Activated naive CD4-positive, alpha-beta T cell treated with anti-CD3 and anti-CD28 coated beads, Interleukin-2, amount 10 ng/mL, durations not matched to agents 7 days and 5 days (primary cell): ENCODE data around the gene CNFN.

ENCODE experiments used
- CTCF ChIA-PET: fragments of 350-600 bp; sonication (Branson Sonifier 250); formaldehyde crosslinking; loops from one replicate; lab custom pipeline; 2021; ENCODE audit warnings: antibody characterized with exemption; lab: Charles Lee
- DNase-seq: peaks from one replicate; pipeline ENCODE4 v3.0.0-alpha.2; 2020
- H3K27ac Mint-ChIP-seq: one replicate; pipeline ENCODE4 v1.8.0; 2021; ENCODE audit warnings: mild to moderate bottlenecking, moderate library complexity, mixed read lengths
- H3K27me3 Mint-ChIP-seq: one replicate; pipeline ENCODE4 v1.8.0; 2021; ENCODE audit warnings: mild to moderate bottlenecking, mixed read lengths
- H3K36me3 Mint-ChIP-seq: one replicate; pipeline ENCODE4 v1.8.0; 2021; ENCODE audit warnings: mixed read lengths
- H3K4me1 Mint-ChIP-seq: one replicate; pipeline ENCODE4 v1.8.0; 2021; ENCODE audit warnings: mixed read lengths
- H3K4me3 Mint-ChIP-seq: one replicate; pipeline ENCODE4 v1.8.0; 2021; ENCODE audit warnings: mild to moderate bottlenecking, moderate library complexity, mixed read lengths
- H3K9me3 Mint-ChIP-seq: one replicate; pipeline ENCODE4 v1.8.0; 2021; ENCODE audit warnings: mixed read lengths

Gene CNFN

DNA sequence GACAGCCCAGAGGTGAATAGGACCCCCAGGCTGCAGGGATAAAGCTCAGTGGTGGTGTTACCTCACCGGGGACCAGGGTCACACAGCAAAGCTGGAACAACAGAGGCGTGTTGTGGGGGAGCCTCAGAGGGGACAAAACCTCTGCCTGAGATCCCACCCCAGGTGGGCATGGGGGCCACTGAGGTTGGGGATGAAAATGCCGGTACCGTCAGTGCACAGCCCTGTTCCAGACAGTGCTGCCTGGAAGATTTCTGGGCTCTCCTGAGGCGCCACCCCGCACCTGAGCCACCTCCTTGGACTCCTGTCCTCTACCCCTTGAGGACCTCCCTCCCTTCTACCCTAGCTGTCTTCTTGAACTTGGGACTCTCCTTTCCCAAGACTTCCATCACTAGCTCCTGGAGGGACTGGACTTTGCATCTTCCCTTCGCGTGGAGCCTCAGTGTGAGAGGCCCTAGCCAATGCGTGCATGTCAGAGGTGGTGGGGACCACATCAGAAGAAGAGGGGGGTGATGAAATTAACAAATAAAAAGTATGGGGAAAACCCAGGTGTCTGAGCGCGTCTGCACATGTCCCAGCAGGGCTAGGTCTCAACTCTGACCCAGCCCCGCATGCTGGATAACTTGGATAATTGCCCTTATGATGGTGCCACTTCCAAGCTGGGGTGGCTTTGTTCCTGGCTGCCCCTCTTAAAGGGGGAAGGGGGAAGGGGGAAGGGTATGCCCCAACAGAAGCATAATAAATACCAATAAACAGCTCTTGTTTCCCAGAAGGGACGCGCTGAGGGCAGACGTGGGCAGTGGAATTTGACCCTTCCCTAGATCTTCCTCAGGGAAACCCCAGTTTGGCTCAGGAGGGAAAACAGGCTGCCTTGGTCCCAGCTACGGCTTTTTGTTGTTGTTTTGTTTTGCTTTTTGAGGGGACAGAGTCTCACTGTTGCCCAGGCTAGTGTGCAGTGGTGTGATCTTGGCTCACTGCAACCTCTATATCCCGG, 11.6 kb downstream of the CNFN start:
- no peak for DNase-seq
- H3K27me3 Mint-ChIP-seq: peaks cover 49% of the 10 kb centered on the region

DNA sequence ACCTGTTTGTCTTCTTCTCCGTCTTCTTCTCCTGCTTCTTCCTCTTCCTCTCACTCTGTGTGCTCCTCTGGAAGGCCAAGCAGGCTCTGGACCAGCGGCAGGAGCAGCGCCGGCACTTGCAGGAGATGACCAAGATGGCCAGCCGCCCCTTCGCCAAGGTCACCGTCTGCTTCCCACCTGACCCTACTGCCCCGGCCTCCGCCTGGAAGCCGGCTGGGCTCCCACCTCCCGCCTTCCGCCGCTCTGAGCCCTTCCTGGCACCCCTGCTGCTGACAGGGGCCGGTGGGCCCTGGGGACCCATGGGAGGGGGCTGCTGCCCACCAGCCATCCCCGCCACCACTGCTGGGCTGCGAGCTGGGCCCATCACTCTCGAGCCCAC, 13.9 kb downstream of the CNFN start:
- DNase-seq: no peak
- H3K27me3 Mint-ChIP-seq: peaks cover 31% of the 10 kb centered on the region
- no peak overlapping the region for H3K27ac Mint-ChIP-seq
- H3K9me3 Mint-ChIP-seq: no peaks in the 10 kb centered on the region
- H3K4me1 Mint-ChIP-seq: no peaks in the 10 kb centered on the region
- no peaks in the 10 kb centered on the region for H3K36me3 Mint-ChIP-seq
- no peak overlapping the region for H3K4me3 Mint-ChIP-seq
- CTCF ChIA-PET: no interaction called here

More for the DNA sequence above, 11.6 kb downstream of the CNFN start:
- Mint-ChIP-seq H3K27ac (no peak overlapping the region), H3K36me3 (no peaks in the 10 kb centered on the region), H3K9me3 (no peaks in the 10 kb centered on the region), H3K4me3 (no peak overlapping the region), H3K4me1 (no peaks in the 10 kb centered on the region)
- CTCF ChIA-PET: interaction anchor here (1.9 kb wide), 1 partner anchor 22 kb away, joined by 7 read pairs; no protein-coding TSS in a partner anchor

DNA sequence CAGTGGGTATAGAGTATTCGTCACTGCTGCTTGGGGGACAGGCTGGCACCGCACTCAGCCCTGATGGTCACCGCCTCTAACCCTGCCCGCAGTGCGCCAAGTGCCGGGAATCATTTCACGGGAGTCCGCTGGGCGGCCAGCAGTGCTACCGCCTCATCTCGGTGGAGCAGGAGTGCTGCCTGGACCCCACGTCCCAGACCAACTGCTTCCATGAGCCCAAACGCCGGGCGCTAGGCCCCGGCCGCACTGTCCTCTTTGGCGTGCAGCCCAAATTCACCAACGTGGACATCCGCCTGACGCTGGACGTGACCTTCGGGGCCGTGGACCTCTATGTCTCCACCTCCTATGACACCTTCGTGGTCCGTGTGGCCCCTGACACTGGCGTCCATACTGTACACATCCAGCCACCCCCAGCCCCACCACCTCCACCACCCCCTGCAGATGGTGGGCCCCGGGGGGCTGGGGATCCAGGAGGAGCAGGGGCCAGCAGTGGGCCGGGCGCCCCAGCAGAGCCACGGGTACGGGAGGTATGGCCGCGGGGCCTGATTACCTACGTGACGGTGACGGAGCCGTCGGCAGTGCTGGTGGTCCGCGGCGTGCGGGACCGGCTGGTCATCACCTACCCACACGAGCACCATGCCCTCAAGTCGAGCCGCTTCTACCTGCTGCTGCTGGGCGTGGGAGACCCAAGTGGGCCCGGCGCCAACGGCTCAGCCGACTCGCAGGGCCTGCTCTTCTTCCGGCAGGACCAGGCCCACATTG, 14.5 kb downstream of the CNFN start:
- Mint-ChIP-seq H3K4me3 (no peak overlapping the region), H3K27me3 (peaks cover 26% of the 10 kb centered on the region), H3K36me3 (no peaks in the 10 kb centered on the region), H3K4me1 (no peaks in the 10 kb centered on the region), H3K9me3 (no peaks in the 10 kb centered on the region), H3K27ac (no peak overlapping the region)
- CTCF ChIA-PET: no interaction called here
- DNase-seq: no peak

DNA sequence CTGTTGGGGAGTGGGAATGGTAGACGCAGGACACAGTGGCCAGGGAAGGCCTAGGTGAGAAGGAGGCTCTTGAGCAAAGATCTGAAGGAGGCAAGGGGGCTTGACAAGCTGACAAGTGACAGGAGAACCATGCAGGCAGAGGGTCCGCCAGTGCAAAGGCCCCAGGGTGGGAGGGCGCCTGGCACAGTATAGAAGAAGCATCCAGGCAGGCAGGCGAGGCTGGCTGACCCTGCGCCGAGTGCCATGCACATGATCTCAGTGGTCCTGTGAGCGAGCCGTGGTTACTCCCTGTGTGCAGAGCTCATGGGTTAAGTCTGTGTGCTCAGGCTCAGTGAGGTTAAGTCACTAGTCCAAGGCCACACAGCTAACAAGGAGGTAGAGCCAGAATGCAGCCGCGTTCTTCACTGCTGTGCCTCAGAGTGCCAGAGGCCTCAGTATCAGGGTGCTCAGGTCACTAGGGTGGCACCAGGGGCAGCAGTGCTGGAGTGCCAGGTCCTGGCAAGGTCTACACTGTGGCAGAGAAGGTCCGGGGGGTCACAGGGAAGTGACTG, 15.2 kb downstream of the CNFN start:
- Mint-ChIP-seq H3K27me3 (peaks cover 19% of the 10 kb centered on the region), H3K4me3 (no peak overlapping the region), H3K4me1 (no peaks in the 10 kb centered on the region), H3K27ac (no peak overlapping the region), H3K36me3 (no peaks in the 10 kb centered on the region), H3K9me3 (no peaks in the 10 kb centered on the region)
- CTCF ChIA-PET: no interaction called here
- DNase-seq: no peak

DNA sequence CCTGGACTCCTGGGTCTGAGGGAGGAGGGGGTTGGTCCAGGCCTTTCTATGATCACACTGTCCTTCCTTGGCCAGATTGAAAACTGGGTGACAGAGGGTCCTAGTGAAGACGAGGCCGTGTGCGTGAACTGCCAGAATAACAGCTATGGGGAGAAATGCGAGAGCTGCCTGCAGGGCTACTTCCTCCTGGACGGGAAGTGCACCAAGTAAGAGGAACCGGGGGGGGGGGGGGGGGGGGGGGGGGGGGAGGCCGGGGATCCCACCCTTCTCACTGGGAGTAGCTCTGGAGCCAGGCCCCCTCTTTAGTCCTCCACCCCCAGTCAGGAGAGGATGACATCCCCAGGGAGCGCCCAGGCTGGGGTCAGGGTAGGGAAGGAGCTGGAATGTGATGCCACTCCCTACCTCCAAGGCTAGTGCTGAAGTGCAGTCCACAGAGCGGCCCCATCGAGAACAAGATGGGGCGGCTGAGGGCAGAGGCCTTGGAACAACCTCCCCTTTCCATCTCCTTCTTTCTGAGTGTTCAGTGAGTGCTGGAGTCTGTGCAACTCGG, 19.4 kb downstream of the CNFN start:
- Mint-ChIP-seq H3K9me3 (no peaks in the 10 kb centered on the region), H3K27me3 (no peaks in the 10 kb centered on the region), H3K36me3 (no peaks in the 10 kb centered on the region), H3K27ac (no peak overlapping the region), H3K4me3 (no peak overlapping the region), H3K4me1 (no peaks in the 10 kb centered on the region)
- DNase-seq: no peak
- CTCF ChIA-PET: no interaction called here

DNA sequence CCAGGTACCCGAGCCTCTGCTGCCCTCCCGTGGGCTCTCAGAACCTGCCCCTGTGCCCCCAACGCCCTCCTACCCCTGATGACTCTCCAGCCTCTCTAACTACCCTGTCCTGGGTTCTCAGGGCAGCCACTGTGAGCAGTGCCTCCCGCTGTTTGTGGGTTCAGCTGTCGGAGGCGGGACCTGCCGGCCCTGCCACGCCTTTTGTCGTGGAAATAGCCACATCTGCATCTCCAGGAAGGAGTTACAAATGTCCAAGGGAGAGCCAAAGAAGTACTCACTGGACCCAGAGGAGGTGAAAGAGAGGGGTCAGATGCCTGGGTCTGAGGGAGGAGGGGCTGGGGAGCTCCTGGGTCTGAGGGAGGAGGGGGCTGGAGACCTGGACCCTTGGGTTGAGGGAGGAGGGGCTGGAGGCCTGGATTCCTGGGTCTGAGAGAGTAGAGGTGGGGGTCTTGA, 20.0 kb downstream of the CNFN start:
- Mint-ChIP-seq H3K4me3 (no peak overlapping the region), H3K9me3 (no peaks in the 10 kb centered on the region), H3K27me3 (peaks cover 2% of the 10 kb centered on the region), H3K27ac (no peak overlapping the region), H3K36me3 (no peaks in the 10 kb centered on the region), H3K4me1 (no peaks in the 10 kb centered on the region)
- no peak for DNase-seq
- CTCF ChIA-PET: no interaction called here

DNA sequence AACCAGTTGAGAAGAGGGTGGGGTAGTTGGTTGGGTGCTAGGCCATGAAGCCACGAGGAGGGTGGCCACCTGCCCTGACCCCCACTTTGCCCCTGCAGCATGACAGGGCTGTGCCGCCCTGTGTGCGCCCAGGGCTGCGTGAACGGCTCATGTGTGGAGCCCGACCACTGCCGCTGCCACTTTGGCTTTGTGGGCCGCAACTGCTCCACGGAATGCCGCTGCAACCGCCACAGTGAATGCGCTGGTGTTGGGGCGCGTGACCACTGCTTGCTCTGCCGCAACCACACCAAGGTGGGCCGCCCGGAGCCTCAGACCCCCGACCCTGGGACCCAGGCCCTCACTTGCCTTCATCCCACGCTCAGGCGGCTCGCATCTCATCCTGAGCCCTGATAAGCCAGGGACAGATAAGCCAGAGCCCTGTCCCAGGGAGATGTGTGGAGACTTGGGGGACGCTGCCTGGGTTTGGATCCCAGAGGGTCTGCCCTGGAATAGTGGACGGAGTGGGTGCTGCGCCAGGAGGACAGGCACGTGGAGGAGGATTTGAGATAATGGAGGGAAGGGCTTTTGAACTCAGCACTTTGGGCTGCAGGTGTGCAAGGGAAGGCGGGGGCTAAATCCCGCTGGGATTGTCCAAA, 20.5 kb downstream of the CNFN start:
- no peaks in the 10 kb centered on the region for H3K4me1 Mint-ChIP-seq
- CTCF ChIA-PET: no interaction called here
- no peak for DNase-seq
- H3K4me3 Mint-ChIP-seq: no peak overlapping the region
- H3K36me3 Mint-ChIP-seq: no peaks in the 10 kb centered on the region
- no peak overlapping the region for H3K27ac Mint-ChIP-seq
- peaks cover 1% of the 10 kb centered on the region for H3K9me3 Mint-ChIP-seq
- peaks cover 4% of the 10 kb centered on the region for H3K27me3 Mint-ChIP-seq

DNA sequence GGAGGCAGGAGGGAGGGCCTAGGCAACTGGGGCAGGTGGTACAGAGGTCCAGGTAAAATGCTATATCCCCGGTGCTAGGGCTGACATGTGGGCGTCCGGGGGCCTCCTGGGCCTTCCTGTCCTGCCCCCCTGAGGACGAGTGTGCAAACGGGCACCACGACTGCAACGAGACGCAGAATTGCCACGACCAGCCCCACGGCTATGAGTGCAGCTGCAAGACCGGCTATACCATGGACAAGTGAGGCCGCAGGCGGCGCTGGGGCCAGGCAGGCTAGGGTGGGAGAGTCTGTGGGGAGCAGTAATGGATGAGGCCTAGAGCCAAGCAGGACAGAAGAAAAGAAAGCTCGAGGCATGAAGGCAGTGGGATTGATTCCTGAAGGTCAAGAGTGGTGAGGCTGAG, 21.3 kb downstream of the CNFN start:
- Mint-ChIP-seq H3K36me3 (peaks cover 2% of the 10 kb centered on the region), H3K27ac (no peak overlapping the region), H3K27me3 (peaks cover 4% of the 10 kb centered on the region), H3K9me3 (peaks cover 9% of the 10 kb centered on the region), H3K4me1 (no peaks in the 10 kb centered on the region), H3K4me3 (no peak overlapping the region)
- CTCF ChIA-PET: no interaction called here
- DNase-seq: no peak

DNA sequence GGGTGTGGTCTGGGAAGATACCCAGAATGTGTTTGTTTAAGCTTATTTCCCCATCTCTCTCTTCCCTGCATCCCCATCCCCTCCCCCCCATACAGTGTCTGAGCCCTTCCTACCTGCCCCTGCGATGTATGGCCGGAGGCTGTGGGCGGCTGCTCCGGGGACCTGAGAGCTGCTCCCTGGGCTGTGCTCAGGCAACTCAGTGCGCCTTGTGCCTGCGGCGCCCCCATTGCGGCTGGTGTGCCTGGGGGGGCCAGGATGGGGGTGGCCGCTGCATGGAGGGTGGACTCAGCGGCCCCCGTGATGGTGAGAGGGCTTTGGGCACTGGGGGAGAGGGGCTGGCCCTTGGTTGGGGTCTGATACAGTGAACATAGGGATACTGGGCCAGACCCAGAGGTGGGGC, 21.7 kb downstream of the CNFN start:
- Mint-ChIP-seq H3K36me3 (peaks cover 2% of the 10 kb centered on the region), H3K27me3 (peaks cover 4% of the 10 kb centered on the region), H3K4me1 (no peaks in the 10 kb centered on the region), H3K9me3 (peaks cover 12% of the 10 kb centered on the region), H3K4me3 (no peak overlapping the region), H3K27ac (no peak overlapping the region)
- CTCF ChIA-PET: no interaction called here
- no peak for DNase-seq

DNA sequence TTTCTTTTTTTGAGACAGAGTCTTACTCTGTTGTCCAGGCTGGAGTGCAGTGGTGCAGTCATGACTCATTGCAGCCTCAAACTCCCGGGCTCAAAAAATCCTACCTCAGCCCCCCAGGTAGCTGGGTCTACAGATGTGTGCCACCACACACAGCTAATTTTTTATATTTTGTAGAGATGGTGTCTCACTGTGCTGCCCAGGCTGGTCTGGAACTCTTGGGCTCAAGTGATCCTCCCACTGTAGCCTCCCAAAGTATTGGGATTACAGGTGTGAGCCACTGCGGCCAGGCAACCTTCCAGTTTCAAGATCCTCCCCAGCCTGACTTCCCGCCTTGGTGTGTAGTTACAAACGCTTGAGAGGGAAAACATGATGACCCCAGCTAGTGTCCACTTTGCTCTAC, 22.2 kb downstream of the CNFN start:
- H3K9me3 Mint-ChIP-seq: peaks cover 12% of the 10 kb centered on the region
- CTCF ChIA-PET: no interaction called here
- H3K36me3 Mint-ChIP-seq: peaks cover 2% of the 10 kb centered on the region
- H3K27me3 Mint-ChIP-seq: peaks cover 4% of the 10 kb centered on the region
- no peak overlapping the region for H3K27ac Mint-ChIP-seq
- no peak overlapping the region for H3K4me3 Mint-ChIP-seq
- DNase-seq: no peak
- no peaks in the 10 kb centered on the region for H3K4me1 Mint-ChIP-seq

DNA sequence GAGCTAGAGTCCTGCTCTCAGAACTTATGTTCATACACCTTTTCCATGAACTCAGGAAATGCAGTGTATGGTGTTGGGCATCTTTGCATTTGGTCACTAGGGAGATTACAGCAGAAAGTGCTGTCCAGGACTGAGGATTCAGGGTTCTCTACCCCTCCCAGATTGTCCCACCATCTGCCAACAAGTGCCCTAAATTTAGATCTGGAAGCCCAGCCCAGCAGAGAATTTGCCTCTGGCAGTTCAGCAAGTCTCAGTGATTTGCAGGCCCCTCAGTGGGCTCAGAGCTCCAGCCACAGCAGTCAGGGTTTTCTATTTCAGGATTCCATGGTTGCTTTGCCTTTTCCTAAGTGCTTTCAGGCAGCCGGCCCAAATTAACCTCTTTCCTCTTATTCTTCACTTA, 23.4 kb downstream of the CNFN start:
- H3K36me3 Mint-ChIP-seq: peaks cover 2% of the 10 kb centered on the region
- H3K27me3 Mint-ChIP-seq: peaks cover 4% of the 10 kb centered on the region
- H3K4me1 Mint-ChIP-seq: no peaks in the 10 kb centered on the region
- H3K27ac Mint-ChIP-seq: no peak overlapping the region
- CTCF ChIA-PET: no interaction called here
- H3K4me3 Mint-ChIP-seq: no peak overlapping the region
- DNase-seq: no peak
- H3K9me3 Mint-ChIP-seq: peaks cover 12% of the 10 kb centered on the region

DNA sequence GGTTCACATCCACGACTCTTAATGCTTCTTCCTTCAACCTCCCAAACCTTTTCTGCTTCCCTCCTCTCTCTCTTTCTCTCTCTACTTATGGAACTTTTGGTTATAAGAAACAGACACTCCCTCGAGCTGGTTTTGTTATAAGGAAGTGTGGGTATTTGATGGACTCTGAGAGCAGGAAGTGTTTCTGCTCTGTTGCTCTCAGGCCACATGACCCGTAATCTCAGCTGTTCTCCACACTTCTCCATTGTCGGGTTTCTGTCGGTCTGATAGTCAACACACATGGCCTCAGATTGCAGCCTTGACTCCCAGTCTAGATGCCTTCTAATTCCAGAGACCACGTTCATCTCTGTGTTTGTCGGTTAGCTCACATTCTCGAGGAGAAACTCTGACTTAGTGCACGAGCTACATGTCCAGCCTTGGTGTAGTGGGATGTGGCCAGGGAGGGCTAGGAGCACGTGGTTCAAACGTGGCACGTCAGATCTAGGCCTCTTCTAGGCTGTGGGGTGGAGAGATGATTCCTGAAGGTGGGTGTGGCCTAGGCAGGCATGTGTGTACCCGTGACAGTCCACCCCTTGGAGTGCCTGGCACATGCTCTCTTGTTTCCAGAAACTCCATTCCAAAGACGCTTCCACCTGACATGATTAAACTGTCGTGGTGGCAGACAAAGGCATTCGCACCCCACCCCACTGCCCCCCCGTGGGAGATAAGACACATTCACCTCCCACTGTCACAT, 26.3 kb downstream of the CNFN start:
- H3K9me3 Mint-ChIP-seq: peaks cover 12% of the 10 kb centered on the region
- H3K27me3 Mint-ChIP-seq: peaks cover 4% of the 10 kb centered on the region
- H3K4me3 Mint-ChIP-seq: no peak overlapping the region
- H3K27ac Mint-ChIP-seq: no peak overlapping the region
- CTCF ChIA-PET: no interaction called here
- H3K4me1 Mint-ChIP-seq: no peaks in the 10 kb centered on the region
- peaks cover 2% of the 10 kb centered on the region for H3K36me3 Mint-ChIP-seq
- DNase-seq: no peak

DNA sequence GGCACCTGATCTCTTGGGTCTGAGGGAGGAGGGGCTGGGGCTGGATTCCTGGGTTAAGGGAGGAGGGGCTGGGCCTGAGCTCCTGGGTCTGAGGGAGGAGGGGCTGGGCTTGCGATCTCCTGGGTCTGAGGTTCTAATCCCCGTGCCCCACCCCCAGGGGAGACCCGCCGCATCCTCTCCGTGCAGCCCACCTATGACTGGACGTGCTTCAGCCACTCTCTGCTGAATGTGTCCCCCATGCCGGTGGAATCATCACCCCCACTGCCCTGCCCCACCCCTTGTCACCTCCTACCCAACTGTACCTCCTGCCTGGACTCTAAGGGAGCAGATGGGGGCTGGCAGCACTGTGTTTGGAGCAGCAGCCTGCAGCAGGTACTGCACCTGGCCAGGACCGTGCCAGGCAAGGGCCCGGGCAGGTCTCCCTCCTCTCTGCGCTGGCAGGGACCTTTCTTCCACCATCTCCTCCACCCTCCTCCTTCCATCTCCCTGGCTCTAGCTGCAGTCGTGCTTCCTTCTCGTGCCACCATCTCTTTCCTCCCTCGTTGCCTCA, 27.1 kb downstream of the CNFN start:
- no peaks in the 10 kb centered on the region for H3K4me1 Mint-ChIP-seq
- H3K4me3 Mint-ChIP-seq: no peak overlapping the region
- H3K27me3 Mint-ChIP-seq: peaks cover 4% of the 10 kb centered on the region
- no peak overlapping the region for H3K27ac Mint-ChIP-seq
- no peak for DNase-seq
- H3K9me3 Mint-ChIP-seq: peaks cover 12% of the 10 kb centered on the region
- peaks cover 2% of the 10 kb centered on the region for H3K36me3 Mint-ChIP-seq
- CTCF ChIA-PET: no interaction called here
